ENCODE data around the gene PSMB5. TPM values are rescaled to one million over a fixed set of nuclear protein-coding genes. Genes with fewer than 3 reads are reported as not detected.

Gene PSMB5
- total RNA-seq, 6 experiments from 2014 or later = 51.2 to 93.5 (median 59.1) TPM

- H3K9me3 ChIP-seq = no peaks in the 10 kb centered on the region
- no peaks in the 10 kb centered on the region for H3K27me3 ChIP-seq
- TF ChIP-seq, protein P1, sequence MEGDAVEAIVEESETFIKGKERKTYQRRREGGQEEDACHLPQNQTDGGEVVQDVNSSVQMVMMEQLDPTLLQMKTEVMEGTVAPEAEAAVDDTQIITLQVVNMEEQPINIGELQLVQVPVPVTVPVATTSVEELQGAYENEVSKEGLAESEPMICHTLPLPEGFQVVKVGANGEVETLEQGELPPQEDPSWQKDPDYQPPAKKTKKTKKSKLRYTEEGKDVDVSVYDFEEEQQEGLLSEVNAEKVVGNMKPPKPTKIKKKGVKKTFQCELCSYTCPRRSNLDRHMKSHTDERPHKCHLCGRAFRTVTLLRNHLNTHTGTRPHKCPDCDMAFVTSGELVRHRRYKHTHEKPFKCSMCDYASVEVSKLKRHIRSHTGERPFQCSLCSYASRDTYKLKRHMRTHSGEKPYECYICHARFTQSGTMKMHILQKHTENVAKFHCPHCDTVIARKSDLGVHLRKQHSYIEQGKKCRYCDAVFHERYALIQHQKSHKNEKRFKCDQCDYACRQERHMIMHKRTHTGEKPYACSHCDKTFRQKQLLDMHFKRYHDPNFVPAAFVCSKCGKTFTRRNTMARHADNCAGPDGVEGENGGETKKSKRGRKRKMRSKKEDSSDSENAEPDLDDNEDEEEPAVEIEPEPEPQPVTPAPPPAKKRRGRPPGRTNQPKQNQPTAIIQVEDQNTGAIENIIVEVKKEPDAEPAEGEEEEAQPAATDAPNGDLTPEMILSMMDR (IDR thresholded peaks at IDR 0.05) = no peak
- TF ChIP-seq POLR2A (IDR thresholded peaks at IDR 0.05) = no peak
- DNase-seq (no peak), ATAC-seq (no peak)
- WGBS (ENCODE audit: insufficient coverage, low coverage, low lambda C conversion rate, missing lambda C conversion rate) = 70% methylated on average over 9 of the region's 14 CpGs
- no peak overlapping the region for H3K4me3 ChIP-seq
- H3K36me3 ChIP-seq = peaks cover 13 to 62% (median 39%) of the 10 kb centered on the region in 4 donors
- no peak overlapping the region for H3K27ac ChIP-seq
- H3K4me1 ChIP-seq = peaks cover 0 to 10% (median 5%) of the 10 kb centered on the region in 4 donors
- intact Hi-C loops (cut with DNase I) = no loop called here
Measured at GRCh38 chr14:23067847-23068788, 33.4 kb upstream of the PSMB5 start.

DNA sequence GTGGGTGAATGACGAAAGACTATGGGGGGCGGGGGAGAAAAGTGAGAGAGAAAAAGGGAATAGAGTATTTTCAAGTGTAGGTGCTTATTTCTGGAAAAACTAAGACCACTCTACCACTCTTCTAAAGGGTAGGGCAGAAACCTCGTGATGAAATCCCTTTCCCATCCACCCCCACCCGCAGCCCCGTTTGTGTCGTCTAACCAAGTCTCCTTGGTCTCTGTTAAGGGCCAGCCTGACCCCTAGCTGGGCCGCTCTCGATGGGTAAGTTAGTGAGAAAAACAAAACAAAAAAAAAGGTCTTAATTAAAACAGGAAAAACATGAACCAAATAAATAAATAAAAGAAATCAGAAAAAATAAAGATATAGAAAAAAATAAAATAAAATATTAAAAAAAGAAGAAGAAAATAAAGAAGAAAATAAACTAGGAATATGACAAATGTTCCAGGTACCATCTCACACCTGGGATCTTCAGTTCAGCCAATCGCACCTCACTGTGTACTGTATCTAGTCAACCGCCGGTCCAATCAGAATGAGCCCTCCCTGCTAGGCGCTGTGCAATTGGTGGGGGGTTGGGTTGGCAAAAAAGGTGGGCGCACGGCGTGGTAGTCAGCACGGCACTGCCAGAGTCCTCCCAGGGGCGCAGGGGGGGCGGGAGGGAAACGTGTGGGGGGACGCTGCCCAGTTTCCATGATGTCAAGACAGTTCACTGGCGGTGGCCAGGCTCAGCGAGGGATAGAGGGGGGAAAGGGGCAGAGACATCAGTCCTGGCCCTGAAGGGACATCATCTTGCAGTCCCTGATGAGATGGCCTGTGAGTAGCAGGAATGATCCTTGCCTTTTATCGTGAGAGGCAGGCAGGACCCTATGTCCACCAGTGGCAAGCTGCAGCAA, 32.4 kb upstream of the PSMB5 start:
- intact Hi-C loops (cut with DNase I) = no loop called here
- Histone ChIP-seq H3K27ac (no peak overlapping the region), H3K27me3 (no peaks in the 10 kb centered on the region), H3K9me3 (no peaks in the 10 kb centered on the region), H3K4me3 (no peak overlapping the region), H3K4me1 (peaks cover 0 to 12% (median 3%) of the 10 kb centered on the region in 4 donors), H3K36me3 (peaks cover 21 to 69% (median 42%) of the 10 kb centered on the region in 4 donors)
- ATAC-seq (no peak), DNase-seq (no peak)
- WGBS (ENCODE audit: insufficient coverage, low coverage, low lambda C conversion rate, missing lambda C conversion rate) = 86% methylated on average over 19 of the region's 23 CpGs
- no peak for TF ChIP-seq POLR2A (IDR thresholded peaks at IDR 0.05)
- TF ChIP-seq, protein P1 (IDR thresholded peaks at IDR 0.05) = no peak

DNA sequence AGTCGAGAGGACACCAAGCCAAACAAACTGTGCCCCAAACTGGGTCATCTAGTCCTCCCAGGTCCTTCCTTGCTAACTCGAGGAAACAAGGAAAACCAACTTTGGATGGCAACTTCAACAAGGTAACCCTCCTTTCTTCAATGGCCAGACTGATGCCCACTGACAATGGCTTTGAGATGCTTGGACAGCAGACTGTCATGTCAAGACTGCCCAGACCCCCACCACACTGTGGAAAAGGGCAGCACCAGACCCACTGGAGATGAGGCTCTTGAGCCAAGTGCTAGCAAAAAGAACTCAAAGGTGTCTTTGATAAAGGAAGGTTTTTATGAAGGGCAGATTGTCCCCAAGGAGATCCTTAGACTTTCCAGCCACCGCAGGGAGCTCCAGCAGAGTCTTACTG, 31.7 kb upstream of the PSMB5 start:
- TF ChIP-seq, protein P1 (IDR thresholded peaks at IDR 0.05) = no peak
- no peak for TF ChIP-seq POLR2A (IDR thresholded peaks at IDR 0.05)
- 77% methylated on average over 2 of the region's 3 CpGs for WGBS (ENCODE audit: insufficient coverage, low coverage, low lambda C conversion rate, missing lambda C conversion rate)
- Histone ChIP-seq H3K36me3 (peaks cover 21 to 75% (median 43%) of the 10 kb centered on the region in 4 donors), H3K9me3 (no peaks in the 10 kb centered on the region), H3K27me3 (no peaks in the 10 kb centered on the region), H3K4me1 (peaks cover 0 to 6% (median 0%) of the 10 kb centered on the region in 4 donors), H3K27ac (no peak overlapping the region), H3K4me3 (no peak overlapping the region)
- DNase-seq = no peak
- intact Hi-C loops (cut with DNase I) = no loop called here
- ATAC-seq = no peak

DNA sequence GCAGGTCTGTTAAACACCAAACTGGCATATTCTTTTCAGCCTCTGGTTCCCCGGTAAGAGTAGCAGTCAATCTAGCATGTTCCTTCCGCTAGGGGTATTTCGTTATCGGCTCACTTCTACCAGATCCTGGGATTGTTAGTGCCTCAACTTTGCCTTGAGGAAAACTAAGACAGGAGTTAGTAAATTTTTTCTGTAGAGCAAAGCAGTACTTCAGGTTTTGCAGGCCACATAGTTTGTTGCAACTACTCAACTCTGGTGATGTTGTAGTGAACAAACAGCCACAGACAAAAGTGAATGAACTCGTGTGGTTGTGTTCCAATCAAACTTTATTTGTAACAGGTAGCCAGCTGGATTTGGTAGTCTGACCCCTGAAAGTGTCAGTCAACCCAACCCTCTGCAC, 28.9 kb upstream of the PSMB5 start:
- Histone ChIP-seq H3K27ac (no peak overlapping the region), H3K9me3 (no peaks in the 10 kb centered on the region), H3K27me3 (no peaks in the 10 kb centered on the region), H3K36me3 (peaks cover 30 to 96% (median 58%) of the 10 kb centered on the region in 4 donors), H3K4me3 (no peak overlapping the region), H3K4me1 (peaks cover 0 to 6% (median 0%) of the 10 kb centered on the region in 4 donors)
- 72% methylated on average over 5 of the region's 5 CpGs for WGBS (ENCODE audit: insufficient coverage, low coverage, low lambda C conversion rate, missing lambda C conversion rate)
- no peak for DNase-seq
- ATAC-seq = no peak
- no peak for TF ChIP-seq POLR2A (IDR thresholded peaks at IDR 0.05)
- TF ChIP-seq, protein P1 (IDR thresholded peaks at IDR 0.05) = no peak
- intact Hi-C loops (cut with DNase I) = no loop called here

Measured in right lobe of liver (tissue), 6 donors.